ENCODE results near the gene MRNIP. TPM values are rescaled to one million over a fixed set of nuclear protein-coding genes. Genes with fewer than 3 reads are reported as not detected.
A peak's percentile ranks its signal among the peaks of the same experiment; 100 is the strongest.

Gene MRNIP
- total and polyA plus RNA-seq, 4 donors, result 5.4 to 12.0 (median 7.3) TPM

DNA sequence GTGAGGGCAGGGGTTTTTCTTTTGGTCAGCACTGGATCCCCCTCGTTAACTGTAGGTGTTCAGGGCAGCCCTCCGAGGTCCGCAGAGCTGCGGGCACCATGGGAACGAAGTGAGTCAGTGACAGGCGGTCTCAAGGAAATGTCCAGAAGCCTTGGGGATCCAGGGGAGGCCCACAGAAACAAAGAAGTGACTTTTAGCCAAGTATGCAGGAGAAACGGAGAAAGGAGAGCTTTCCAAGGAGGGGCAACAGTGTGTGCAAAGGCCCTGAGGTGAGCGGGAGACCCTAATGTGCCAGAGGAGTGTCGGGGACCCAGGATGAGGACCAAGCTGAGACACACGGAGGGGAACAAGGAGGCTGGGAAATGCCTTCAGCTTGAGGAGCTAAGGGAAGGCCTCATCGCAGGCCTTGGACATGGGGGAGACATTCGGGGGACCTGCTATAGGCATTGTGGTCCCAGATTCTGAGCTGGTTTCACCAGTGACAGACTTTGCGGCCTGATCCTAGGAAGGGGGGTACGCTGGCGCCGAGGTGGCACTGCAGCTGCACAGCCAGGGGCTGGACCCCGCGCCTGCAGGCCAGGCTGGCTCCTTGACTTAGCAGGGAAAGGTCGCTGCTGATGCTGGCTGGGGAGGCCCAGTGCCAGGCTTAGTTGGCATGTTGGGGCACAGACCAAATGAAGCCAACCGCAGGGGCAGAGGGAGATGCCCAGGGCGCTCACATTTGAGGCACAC is 61.6 kb downstream of the MRNIP start:
- Histone ChIP-seq H3K4me3 (ENCODE audit: low read depth in 1 of 3, low read length in 3 of 3) (no peak overlapping the region), H3K9ac (ENCODE audit: low read depth in 1 of 2, low read length in 2 of 2) (no peak overlapping the region), H3K27ac (ENCODE audit: low read depth in 1 of 2, low read length in 2 of 2) (peak overlapping the region; percentile 58 to 79), H3K9me3 (ENCODE audit: control insufficient read depth in 4 of 4, low read length in 3 of 4) (no peaks in the 10 kb centered on the region), H3K27me3 (ENCODE audit: control insufficient read depth in 4 of 4, insufficient read depth in 4 of 4, low read length in 3 of 4) (no peaks in the 10 kb centered on the region), H3K4me1 (ENCODE audit: control insufficient read depth in 4 of 4, insufficient read depth in 4 of 4, low read length in 3 of 4) (peaks cover 2 to 54% (median 34%) of the 10 kb centered on the region in 4 donors), H3K36me3 (ENCODE audit: control insufficient read depth in 4 of 4, insufficient read depth in 3 of 4, low read depth in 1 of 4, low read length in 3 of 4) (peaks cover 19 to 31% (median 25%) of the 10 kb centered on the region in 4 donors)
- WGBS, result 84% methylated on average over 21 of the region's 21 CpGs
- no peak for DNase-seq (ENCODE audit: low spot score)
- TF ChIP-seq FOXA1 (IDR thresholded peaks at IDR 0.05) (peak; percentile 3), HNF4A (conservative IDR thresholded peaks at IDR 0.05) (no peak), HNF4G (IDR thresholded peaks at IDR 0.05) (no peak)
- TF ChIP-seq, protein P1, sequence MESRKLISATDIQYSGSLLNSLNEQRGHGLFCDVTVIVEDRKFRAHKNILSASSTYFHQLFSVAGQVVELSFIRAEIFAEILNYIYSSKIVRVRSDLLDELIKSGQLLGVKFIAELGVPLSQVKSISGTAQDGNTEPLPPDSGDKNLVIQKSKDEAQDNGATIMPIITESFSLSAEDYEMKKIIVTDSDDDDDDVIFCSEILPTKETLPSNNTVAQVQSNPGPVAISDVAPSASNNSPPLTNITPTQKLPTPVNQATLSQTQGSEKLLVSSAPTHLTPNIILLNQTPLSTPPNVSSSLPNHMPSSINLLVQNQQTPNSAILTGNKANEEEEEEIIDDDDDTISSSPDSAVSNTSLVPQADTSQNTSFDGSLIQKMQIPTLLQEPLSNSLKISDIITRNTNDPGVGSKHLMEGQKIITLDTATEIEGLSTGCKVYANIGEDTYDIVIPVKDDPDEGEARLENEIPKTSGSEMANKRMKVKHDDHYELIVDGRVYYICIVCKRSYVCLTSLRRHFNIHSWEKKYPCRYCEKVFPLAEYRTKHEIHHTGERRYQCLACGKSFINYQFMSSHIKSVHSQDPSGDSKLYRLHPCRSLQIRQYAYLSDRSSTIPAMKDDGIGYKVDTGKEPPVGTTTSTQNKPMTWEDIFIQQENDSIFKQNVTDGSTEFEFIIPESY (IDR thresholded peaks at IDR 0.05), result no peak

DNA sequence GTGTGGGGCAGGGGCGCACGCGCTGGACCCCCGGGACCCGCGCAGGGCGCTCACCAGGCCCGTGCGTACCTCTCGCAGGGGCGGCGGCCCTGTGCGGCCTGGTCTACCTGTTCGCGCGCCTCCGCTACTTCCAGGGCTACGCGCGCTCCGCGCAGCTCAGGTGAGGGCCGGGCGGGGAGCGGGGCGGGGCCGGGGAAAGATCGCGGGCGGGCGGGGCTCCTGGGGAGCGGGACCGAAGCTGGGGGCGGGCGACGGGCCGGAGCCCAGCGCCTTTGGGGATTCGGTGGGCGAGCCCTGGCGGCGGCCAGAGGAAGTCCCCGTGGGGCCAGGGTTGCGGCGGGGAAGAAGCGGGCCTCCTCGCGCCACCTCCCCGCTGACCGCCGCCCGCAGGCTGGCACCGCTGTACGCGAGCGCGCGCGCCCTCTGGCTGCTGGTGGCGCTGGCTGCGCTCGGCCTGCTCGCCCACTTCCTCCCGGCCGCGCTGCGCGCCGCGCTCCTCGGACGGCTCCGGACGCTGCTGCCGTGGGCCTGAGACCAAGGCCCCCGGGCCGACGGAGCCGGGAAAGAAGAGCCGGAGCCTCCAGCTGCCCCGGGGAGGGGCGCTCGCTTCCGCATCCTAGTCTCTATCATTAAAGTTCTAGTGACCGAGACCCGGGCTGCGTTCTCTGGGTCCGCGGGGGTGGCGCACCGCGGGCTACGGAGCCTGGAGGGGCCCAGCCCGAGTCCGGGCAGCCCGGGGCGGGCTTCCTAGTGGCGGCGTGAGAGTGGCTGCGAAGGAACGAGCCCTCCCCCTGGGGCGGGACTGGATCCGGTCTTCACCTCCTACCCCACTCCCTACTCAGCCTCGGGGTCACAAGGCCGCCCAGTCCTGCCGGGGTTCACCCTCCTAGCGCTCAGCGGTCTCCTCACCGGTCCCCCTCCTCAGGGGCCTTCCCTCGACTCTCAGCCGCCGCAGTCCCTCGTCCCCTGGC is 62.5 kb downstream of the MRNIP start:
- Histone ChIP-seq H3K27ac (ENCODE audit: low read depth in 1 of 2, low read length in 2 of 2) (peak overlapping the region; percentile 58 to 79), H3K4me3 (ENCODE audit: low read depth in 1 of 3, low read length in 3 of 3) (peak overlapping the region in 2 of 3 donors; percentile 35 to 61), H3K36me3 (ENCODE audit: control insufficient read depth in 4 of 4, insufficient read depth in 3 of 4, low read depth in 1 of 4, low read length in 3 of 4) (peaks cover 18 to 31% (median 23%) of the 10 kb centered on the region in 4 donors), H3K9ac (ENCODE audit: low read depth in 1 of 2, low read length in 2 of 2) (peak overlapping the region in 1 of 2 donors; percentile 11), H3K4me1 (ENCODE audit: control insufficient read depth in 4 of 4, insufficient read depth in 4 of 4, low read length in 3 of 4) (peaks cover 0 to 51% (median 31%) of the 10 kb centered on the region in 4 donors), H3K9me3 (ENCODE audit: control insufficient read depth in 4 of 4, low read length in 3 of 4) (no peaks in the 10 kb centered on the region), H3K27me3 (ENCODE audit: control insufficient read depth in 4 of 4, insufficient read depth in 4 of 4, low read length in 3 of 4) (no peaks in the 10 kb centered on the region)
- DNase-seq (ENCODE audit: low spot score), result peak; percentile 77
- WGBS, result 2% methylated on average over 113 of the region's 113 CpGs
- TF ChIP-seq, protein P2, sequence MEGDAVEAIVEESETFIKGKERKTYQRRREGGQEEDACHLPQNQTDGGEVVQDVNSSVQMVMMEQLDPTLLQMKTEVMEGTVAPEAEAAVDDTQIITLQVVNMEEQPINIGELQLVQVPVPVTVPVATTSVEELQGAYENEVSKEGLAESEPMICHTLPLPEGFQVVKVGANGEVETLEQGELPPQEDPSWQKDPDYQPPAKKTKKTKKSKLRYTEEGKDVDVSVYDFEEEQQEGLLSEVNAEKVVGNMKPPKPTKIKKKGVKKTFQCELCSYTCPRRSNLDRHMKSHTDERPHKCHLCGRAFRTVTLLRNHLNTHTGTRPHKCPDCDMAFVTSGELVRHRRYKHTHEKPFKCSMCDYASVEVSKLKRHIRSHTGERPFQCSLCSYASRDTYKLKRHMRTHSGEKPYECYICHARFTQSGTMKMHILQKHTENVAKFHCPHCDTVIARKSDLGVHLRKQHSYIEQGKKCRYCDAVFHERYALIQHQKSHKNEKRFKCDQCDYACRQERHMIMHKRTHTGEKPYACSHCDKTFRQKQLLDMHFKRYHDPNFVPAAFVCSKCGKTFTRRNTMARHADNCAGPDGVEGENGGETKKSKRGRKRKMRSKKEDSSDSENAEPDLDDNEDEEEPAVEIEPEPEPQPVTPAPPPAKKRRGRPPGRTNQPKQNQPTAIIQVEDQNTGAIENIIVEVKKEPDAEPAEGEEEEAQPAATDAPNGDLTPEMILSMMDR (IDR thresholded peaks at IDR 0.05; ENCODE audit: low read depth, low read length, missing input control), result peak; percentile 76
- TF ChIP-seq HNF4G (IDR thresholded peaks at IDR 0.05), result no peak
- TF ChIP-seq TAF1 (conservative IDR thresholded peaks at IDR 0.05), result no peak
- TF ChIP-seq FOXA1 (IDR thresholded peaks at IDR 0.05), result peak; percentile 6
- TF ChIP-seq RAD21 (IDR thresholded peaks at IDR 0.05), result peak; percentile 3 to 45
- peak; percentile 33 for TF ChIP-seq SP1 (IDR thresholded peaks at IDR 0.05)
- TF ChIP-seq RXRA (IDR thresholded peaks at IDR 0.05), result peak; percentile 14 to 42
- peak; percentile 31 for TF ChIP-seq NR2F2 (IDR thresholded peaks at IDR 0.05)
- TF ChIP-seq, protein P3, sequence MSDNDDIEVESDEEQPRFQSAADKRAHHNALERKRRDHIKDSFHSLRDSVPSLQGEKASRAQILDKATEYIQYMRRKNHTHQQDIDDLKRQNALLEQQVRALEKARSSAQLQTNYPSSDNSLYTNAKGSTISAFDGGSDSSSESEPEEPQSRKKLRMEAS (IDR thresholded peaks at IDR 0.05), result no peak
